Keratinocyte (primary cell): Measurements from ENCODE around the gene UBQLN4. TPM values are rescaled to one million over a fixed set of nuclear protein-coding genes. Genes with fewer than 3 reads are reported as not detected.
"Not testable (repeated sequence)": the region's sequence is repeated elsewhere in the genome, so short reads cannot be mapped to it uniquely, and the experiment has no call there.

Experiments
- DNase-seq: peaks from one replicate; pipeline ENCODE4 v3.0.0-alpha.2; 2011; ENCODE audit warnings: low read depth, missing footprints, low spot score
- FAIRE-seq: peaks from 2 replicates; lab custom pipeline; 2011; peaks lifted over from hg19 to GRCh38; lab: Jason Lieb, UNC
- H2AFZ ChIP-seq: 2 replicates; pipeline ENCODE4 v1.6.0; 2012; ENCODE audit warnings: low read length, control low read depth, inconsistent platforms; ENCODE audit not compliant: control insufficient read depth
- H3K27ac ChIP-seq: 2 replicates; pipeline ENCODE4 v1.5.1; 2011; ENCODE audit warnings: low read length; ENCODE audit not compliant: control insufficient read depth, insufficient read depth
- H3K27me3 ChIP-seq: 3 replicates; pipeline ENCODE4 v1.6.0; 2011; ENCODE audit warnings: low read length; ENCODE audit not compliant: control insufficient read depth, insufficient read depth; ENCODE audit errors: extremely low read depth
- H3K36me3 ChIP-seq, 2 experiments: 2 replicates in 1 of 2; 3 replicates in 1 of 2; pipeline ENCODE4 v1.5.1; 2011; ENCODE audit warnings: low read length in 2 of 2, mild to moderate bottlenecking in 1 of 2; ENCODE audit not compliant: control insufficient read depth in 2 of 2, insufficient read depth in 2 of 2; ENCODE audit errors: extremely low read depth in 1 of 2
- H3K4me1 ChIP-seq: 3 replicates; pipeline ENCODE4 v1.5.1; 2011; ENCODE audit warnings: low read length; ENCODE audit not compliant: control insufficient read depth, insufficient read depth; ENCODE audit errors: extremely low read depth
- H3K4me2 ChIP-seq: 3 replicates; pipeline ENCODE4 v1.6.0; 2011; ENCODE audit warnings: low read depth, low read length; ENCODE audit not compliant: control insufficient read depth, insufficient read depth; ENCODE audit errors: extremely low read depth
- H3K4me3 ChIP-seq, 3 experiments: fragments of 200-600 bp in 1 of 3; sonication (generic) in 1 of 3; 2 replicates in 2 of 3; 3 replicates in 1 of 3; pipeline ENCODE4 v1.5.1; 2011 to 2016; ENCODE audit warnings: low read length in 3 of 3, mild to moderate bottlenecking in 3 of 3, control low read depth in 2 of 3, inconsistent platforms in 1 of 3, low read depth in 1 of 3, mixed read lengths in 1 of 3, mixed run types in 1 of 3, moderate library complexity in 1 of 3; ENCODE audit not compliant: control insufficient read depth in 2 of 3, insufficient read depth in 2 of 3; ENCODE audit errors: extremely low read depth in 1 of 3
- H3K79me2 ChIP-seq: 2 replicates; pipeline ENCODE4 v1.6.0; 2012; ENCODE audit warnings: low read length; ENCODE audit not compliant: control insufficient read depth, insufficient read depth
- H3K9ac ChIP-seq: 3 replicates; pipeline ENCODE4 v1.6.0; 2011; ENCODE audit warnings: low read length; ENCODE audit not compliant: control insufficient read depth, insufficient read depth; ENCODE audit errors: extremely low read depth
- H3K9me1 ChIP-seq: 3 replicates; pipeline ENCODE4 v1.6.0; 2011; ENCODE audit warnings: low read length; ENCODE audit not compliant: control insufficient read depth, insufficient read depth; ENCODE audit errors: extremely low read depth
- H3K9me3 ChIP-seq: 2 replicates; pipeline ENCODE4 v1.5.1; 2012; ENCODE audit warnings: low read depth, low read length; ENCODE audit not compliant: control insufficient read depth
- H4K20me1 ChIP-seq: 3 replicates; pipeline ENCODE4 v1.6.0; 2011; ENCODE audit warnings: low read length; ENCODE audit not compliant: control insufficient read depth, insufficient read depth; ENCODE audit errors: extremely low read depth
- EZH2 ChIP-seq: IDR thresholded peaks from one replicate; pipeline ENCODE4 v1.6.1; 2012; ENCODE audit warnings: inconsistent platforms, mild to moderate bottlenecking, low read length, moderate library complexity
- dilution Hi-C: fragments of 300-500 bp; cut with MboI; formaldehyde crosslinking; loops from one replicate; pipeline ENCODE4 v1.7.0; 2020; ENCODE audit warnings: low sequenced_read_pairs; ENCODE audit not compliant: extremely low pct_ligation_motif_present
- polyA plus RNA-seq, 5 experiments: library from polyadenylated mRNA; depleted of rRNA in 3 of 5; stranded (reverse) in 3 of 5; stranded (forward) in 1 of 5; unstranded in 1 of 5; fragments of >200 nt; gene quantifications; 1 replicate in 1 of 5; 2 replicates in 3 of 5; 3 replicates in 1 of 5; pipeline versions ENCODE4 v1.2.1 to v1.2.3, GENCODE V29; 2011 to 2012; ENCODE audit warnings: missing spikeins in 2 of 5, low read depth in 1 of 5, low replicate concordance in 1 of 5
- TF ChIP-seq, protein P1 (sequence below), 3 experiments: IDR thresholded peaks in 1 of 3; conservative IDR thresholded peaks in 1 of 3; optimal IDR thresholded peaks in 1 of 3; 2 replicates in 2 of 3; 3 replicates in 1 of 3; pipeline versions ENCODE3 to v1.5.1; 2011; ENCODE audit warnings: low read length in 3 of 3, mild to moderate bottlenecking in 3 of 3, moderate library complexity in 2 of 3, control low read depth in 1 of 3, inconsistent platforms in 1 of 3; ENCODE audit not compliant: insufficient read depth in 2 of 3; ENCODE audit errors: extremely low read depth in 1 of 3

UBQLN4 gene
- polyA plus RNA-seq, 1 donor (not counting 4 experiments of a cell fraction or from before 2014, with no cell fraction given), result 35.8 TPM

- Histone ChIP-seq H3K9ac (no peak overlapping the region), H2AFZ (no peak overlapping the region), H3K4me2 (no peak overlapping the region), H3K9me3 (no peaks in the 10 kb centered on the region), H3K4me1 (no peaks in the 10 kb centered on the region), H3K36me3 (peaks cover 13 to 26% of the 10 kb centered on the region in 2 experiments), H3K4me3 (no peak overlapping the region), H3K27ac (no peak overlapping the region), H3K27me3 (no peaks in the 10 kb centered on the region), H3K79me2 (no peaks in the 10 kb centered on the region), H3K9me1 (no peaks in the 10 kb centered on the region), H4K20me1 (no peaks in the 10 kb centered on the region)
- no peak for FAIRE-seq
- no peak for DNase-seq
- TF ChIP-seq, protein P1, sequence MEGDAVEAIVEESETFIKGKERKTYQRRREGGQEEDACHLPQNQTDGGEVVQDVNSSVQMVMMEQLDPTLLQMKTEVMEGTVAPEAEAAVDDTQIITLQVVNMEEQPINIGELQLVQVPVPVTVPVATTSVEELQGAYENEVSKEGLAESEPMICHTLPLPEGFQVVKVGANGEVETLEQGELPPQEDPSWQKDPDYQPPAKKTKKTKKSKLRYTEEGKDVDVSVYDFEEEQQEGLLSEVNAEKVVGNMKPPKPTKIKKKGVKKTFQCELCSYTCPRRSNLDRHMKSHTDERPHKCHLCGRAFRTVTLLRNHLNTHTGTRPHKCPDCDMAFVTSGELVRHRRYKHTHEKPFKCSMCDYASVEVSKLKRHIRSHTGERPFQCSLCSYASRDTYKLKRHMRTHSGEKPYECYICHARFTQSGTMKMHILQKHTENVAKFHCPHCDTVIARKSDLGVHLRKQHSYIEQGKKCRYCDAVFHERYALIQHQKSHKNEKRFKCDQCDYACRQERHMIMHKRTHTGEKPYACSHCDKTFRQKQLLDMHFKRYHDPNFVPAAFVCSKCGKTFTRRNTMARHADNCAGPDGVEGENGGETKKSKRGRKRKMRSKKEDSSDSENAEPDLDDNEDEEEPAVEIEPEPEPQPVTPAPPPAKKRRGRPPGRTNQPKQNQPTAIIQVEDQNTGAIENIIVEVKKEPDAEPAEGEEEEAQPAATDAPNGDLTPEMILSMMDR (optimal IDR thresholded peaks at IDR 0.05 in 1 of 3, IDR thresholded peaks at IDR 0.05 in 1 of 3, conservative IDR thresholded peaks at IDR 0.05 in 1 of 3; ENCODE audit: extremely low read depth in 1 of 3, insufficient read depth in 2 of 3, low read length in 3 of 3), result no peak
- no peak for TF ChIP-seq EZH2
- dilution Hi-C loops, result no loop called here
Observed at GRCh38 chr1:156042828-156043227, 10.8 kb downstream of the UBQLN4 start.

DNA sequence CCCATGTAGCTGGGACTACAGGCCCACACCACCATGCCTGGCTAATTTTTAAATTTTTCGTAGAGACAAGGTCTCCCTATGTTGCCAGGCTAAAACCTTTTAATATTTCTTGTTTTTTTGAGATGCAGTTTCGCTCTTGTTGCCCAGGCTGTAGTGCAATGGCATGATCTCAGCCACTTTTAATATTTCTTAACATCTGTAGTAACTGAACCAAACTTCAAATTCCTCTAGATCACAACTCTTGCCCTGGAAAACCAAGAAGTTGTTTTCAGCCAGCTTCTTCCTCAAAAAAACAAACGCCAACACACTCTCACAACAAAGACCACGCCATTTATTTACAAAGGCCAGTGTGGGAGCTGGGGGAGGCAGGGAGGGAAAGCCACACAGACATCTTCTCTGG is 18.6 kb downstream of the UBQLN4 start:
- H3K27me3 ChIP-seq, H3K79me2 ChIP-seq, H3K9ac ChIP-seq, H3K4me3 ChIP-seq, H2AFZ ChIP-seq, H3K36me3 ChIP-seq, FAIRE-seq, H3K4me2 ChIP-seq, H3K27ac ChIP-seq, dilution Hi-C loops, H3K4me1 ChIP-seq, H4K20me1 ChIP-seq, H3K9me3 ChIP-seq, H3K9me1 ChIP-seq, DNase-seq: not testable (repeated sequence)

DNA sequence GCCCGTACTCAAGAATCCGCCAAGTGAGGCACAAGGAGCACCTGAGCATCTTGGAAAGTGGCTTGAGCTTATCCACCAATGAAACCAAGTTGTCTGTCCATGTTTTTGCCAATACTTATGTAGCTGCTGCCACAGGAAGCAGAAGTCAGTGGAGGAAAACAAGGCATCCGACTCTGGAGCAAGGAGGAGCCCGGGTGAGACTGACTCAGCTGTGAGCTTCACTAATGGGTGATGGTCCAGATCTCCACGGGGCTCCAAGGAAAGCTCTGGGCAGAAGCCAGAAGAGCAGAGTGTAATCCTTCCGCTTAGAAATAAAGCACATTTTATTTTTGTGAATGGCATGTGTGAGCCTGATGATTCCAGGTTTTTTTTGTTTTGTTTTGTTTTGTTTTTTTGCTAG is 20.6 kb downstream of the UBQLN4 start:
- Histone ChIP-seq H3K4me2 (no peak overlapping the region), H3K9me1 (no peaks in the 10 kb centered on the region), H3K4me1 (no peaks in the 10 kb centered on the region), H3K27ac (no peak overlapping the region), H2AFZ (no peak overlapping the region), H3K9me3 (no peaks in the 10 kb centered on the region), H3K4me3 (no peak overlapping the region), H3K36me3 (peaks cover 0 to 8% of the 10 kb centered on the region in 2 experiments), H3K27me3 (no peaks in the 10 kb centered on the region), H3K79me2 (no peaks in the 10 kb centered on the region), H4K20me1 (no peaks in the 10 kb centered on the region), H3K9ac (no peak overlapping the region)
- FAIRE-seq (no peak), DNase-seq (no peak)
- dilution Hi-C loops, result no loop called here
- TF ChIP-seq EZH2, result no peak
- TF ChIP-seq, protein P1 (optimal IDR thresholded peaks at IDR 0.05 in 1 of 3, IDR thresholded peaks at IDR 0.05 in 1 of 3, conservative IDR thresholded peaks at IDR 0.05 in 1 of 3; ENCODE audit: extremely low read depth in 1 of 3, insufficient read depth in 2 of 3, low read length in 3 of 3), result no peak
